Activated T-cell treated with anti-CD3 and anti-CD28 coated beads, Interleukin-2, amount 50 U/mL, for 24 hours (primary cell): Measurements from ENCODE around the gene SLC7A1.

Experiments used
- DNase-seq: peaks from one replicate; pipeline ENCODE4 v3.0.0-alpha.2; 2020
- H3K27ac Mint-ChIP-seq: 2 replicates; pipeline ENCODE4 v1.8.0; 2020; ENCODE audit warnings: mild to moderate bottlenecking, mixed read lengths
- H3K27me3 Mint-ChIP-seq: 2 replicates; pipeline ENCODE4 v1.8.0; 2020; ENCODE audit warnings: mixed read lengths
- H3K36me3 Mint-ChIP-seq: 2 replicates; pipeline ENCODE4 v1.8.0; 2020; ENCODE audit warnings: low read depth, mixed read lengths
- H3K4me1 Mint-ChIP-seq: 2 replicates; pipeline ENCODE4 v1.8.0; 2020; ENCODE audit warnings: low read depth, mixed read lengths
- H3K4me3 Mint-ChIP-seq: 2 replicates; pipeline ENCODE4 v1.8.0; 2020; ENCODE audit warnings: mild to moderate bottlenecking, moderate library complexity, mixed read lengths
- H3K9me3 Mint-ChIP-seq: 2 replicates; pipeline ENCODE4 v1.8.0; 2020; ENCODE audit warnings: mixed read lengths

SLC7A1 gene

DNA sequence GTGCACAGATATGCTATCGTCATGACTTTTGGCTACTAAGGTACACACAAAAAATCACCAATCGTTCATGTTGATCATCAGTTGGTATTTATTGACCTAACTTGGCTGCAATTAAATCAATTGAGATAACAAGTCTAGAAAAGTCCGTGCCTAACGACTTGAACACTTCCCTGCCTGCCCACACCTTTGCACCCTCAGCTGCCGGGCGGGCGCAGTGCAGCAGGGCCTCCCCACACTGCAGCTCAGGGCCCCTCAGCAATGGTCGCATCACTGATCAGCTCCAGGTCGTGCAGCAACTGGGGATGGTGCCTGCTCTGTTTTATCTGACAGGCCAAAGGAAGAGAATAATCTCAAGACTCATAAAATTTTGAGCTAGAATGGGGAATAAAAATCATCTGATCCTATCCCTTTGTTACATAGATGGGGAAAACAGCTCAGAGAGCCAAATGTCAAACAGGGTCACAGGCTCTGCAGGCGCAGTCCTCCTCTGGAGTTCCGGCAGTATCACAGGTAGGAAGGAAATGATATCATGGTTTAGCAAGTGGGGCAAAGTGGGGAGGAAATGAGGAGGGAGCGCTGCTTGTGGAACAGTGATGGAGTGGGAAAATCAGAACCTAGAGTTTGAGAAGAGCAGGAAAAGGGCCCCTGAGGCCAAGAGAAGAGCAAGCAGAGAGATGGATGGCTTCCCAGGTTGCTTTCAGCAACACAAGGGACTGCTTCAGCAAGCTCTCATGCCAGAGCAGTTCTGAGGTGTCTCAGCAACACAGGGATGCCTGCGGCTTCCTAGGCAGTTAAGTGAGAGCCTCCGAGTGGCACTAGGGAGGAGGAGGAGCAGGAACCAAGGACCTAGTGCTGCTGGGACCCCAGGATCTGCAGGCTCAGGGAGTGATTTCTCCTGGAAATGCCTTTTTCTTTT, 57.5 kb downstream of the SLC7A1 start:
- H3K9me3 Mint-ChIP-seq, result no peaks in the 10 kb centered on the region
- H3K27me3 Mint-ChIP-seq, result no peaks in the 10 kb centered on the region
- no peak for DNase-seq
- no peak overlapping the region for H3K4me3 Mint-ChIP-seq
- H3K27ac Mint-ChIP-seq, result peak overlapping the region; percentile 69
- H3K36me3 Mint-ChIP-seq, result peaks cover 95% of the 10 kb centered on the region
- peaks cover 42% of the 10 kb centered on the region for H3K4me1 Mint-ChIP-seq

DNA sequence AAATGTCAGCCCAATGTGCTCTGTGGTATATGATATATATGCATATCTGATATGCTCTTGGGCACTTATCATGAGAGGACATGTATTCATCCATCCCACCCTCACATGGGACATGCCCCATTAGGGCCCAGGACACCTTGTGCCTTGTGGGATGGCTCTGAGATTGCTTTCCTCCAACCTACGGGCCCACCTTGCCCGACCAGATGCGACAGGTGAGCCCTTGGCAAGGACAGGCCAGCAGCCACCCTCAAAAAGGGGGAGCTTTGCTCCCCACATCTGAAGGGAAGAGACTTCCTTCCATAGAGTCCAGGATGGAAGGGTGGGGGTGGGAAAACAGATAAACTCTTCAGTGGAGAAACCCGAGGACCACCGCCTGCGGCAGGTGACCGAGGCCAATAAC, 58.6 kb downstream of the SLC7A1 start:
- H3K27ac Mint-ChIP-seq, result no peak overlapping the region
- no peaks in the 10 kb centered on the region for H3K9me3 Mint-ChIP-seq
- no peak for DNase-seq
- H3K27me3 Mint-ChIP-seq, result no peaks in the 10 kb centered on the region
- H3K4me3 Mint-ChIP-seq, result no peak overlapping the region
- peaks cover 96% of the 10 kb centered on the region for H3K36me3 Mint-ChIP-seq
- H3K4me1 Mint-ChIP-seq, result peaks cover 30% of the 10 kb centered on the region

DNA sequence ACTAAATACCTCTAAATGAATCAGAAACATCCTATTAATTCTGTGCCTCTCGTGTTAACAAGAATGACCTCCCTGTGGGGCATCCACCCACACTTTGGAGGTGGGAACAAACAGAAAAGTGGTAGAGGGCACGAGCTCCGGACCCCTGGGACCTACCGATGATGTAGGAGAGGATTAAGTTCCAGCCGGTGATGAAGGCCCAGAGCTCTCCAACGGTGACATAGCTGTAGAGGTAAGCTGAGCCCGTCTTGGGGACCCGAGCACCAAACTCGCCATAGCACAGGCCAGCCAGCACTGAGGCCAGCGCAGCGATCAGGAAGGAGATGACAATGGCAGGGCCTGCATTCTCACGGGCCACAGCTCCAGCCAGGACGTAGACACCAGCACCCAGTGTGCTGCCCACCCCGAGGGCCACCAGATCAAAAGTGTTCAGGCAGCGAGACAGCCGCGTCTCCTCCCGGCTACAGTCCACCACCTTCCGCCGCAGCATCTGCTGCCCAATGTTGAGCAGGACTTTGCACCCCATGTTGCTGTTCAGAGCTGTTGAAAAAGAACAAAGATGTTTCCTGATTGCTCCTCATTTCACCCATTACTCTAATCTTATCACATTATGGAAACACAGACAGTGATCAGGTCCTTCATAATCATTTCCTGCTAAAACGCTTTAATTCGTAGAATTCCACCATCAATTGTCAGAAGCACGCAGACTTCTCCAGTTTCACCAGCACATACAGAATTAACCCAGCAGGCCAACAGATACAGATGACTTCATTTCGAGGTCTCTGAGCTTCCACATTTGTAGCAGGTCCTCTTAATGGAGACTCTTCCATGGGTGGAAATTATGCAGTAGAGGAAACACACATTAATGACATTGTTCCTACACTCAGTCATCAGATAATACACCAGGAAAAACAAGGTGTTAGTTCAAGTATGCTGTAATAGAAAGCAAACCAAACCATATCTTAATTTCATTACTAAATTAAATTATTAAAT, 59.5 kb downstream of the SLC7A1 start:
- Mint-ChIP-seq H3K36me3 (peaks cover 96% of the 10 kb centered on the region), H3K4me1 (peaks cover 23% of the 10 kb centered on the region), H3K9me3 (no peaks in the 10 kb centered on the region), H3K27ac (peak overlapping the region; percentile 26), H3K27me3 (no peaks in the 10 kb centered on the region), H3K4me3 (no peak overlapping the region)
- no peak for DNase-seq

GRCh38 chr13:29534083-29534482, 61.4 kb downstream of the SLC7A1 start:
- peak; percentile 3 for DNase-seq
- no peaks in the 10 kb centered on the region for H3K27me3 Mint-ChIP-seq
- peaks cover 96% of the 10 kb centered on the region for H3K36me3 Mint-ChIP-seq
- no peaks in the 10 kb centered on the region for H3K9me3 Mint-ChIP-seq
- peaks cover 10% of the 10 kb centered on the region for H3K4me1 Mint-ChIP-seq
- no peak overlapping the region for H3K27ac Mint-ChIP-seq
- no peak overlapping the region for H3K4me3 Mint-ChIP-seq

DNA sequence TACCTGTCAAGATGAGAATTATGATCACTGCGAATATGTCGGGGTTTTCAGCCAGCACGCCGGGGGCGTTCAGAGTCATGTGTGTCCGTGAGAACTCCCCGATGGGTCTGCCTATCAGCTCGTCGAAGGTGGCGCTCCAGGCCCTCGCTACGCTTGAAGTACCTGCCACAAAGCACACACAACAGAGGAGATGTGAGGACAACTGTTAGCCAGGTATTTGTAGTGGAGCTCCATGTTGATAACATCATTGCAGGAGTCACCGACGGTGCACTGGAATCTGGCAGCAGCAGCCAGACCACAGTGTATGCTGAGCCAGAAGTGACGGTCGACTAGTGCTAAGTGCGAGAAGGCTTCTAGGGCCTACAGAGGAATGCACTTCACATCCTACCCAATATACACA, 62.7 kb downstream of the SLC7A1 start:
- H3K36me3 Mint-ChIP-seq, result peaks cover 96% of the 10 kb centered on the region
- H3K4me3 Mint-ChIP-seq, result no peak overlapping the region
- H3K4me1 Mint-ChIP-seq, result peaks cover 2% of the 10 kb centered on the region
- no peaks in the 10 kb centered on the region for H3K27me3 Mint-ChIP-seq
- H3K27ac Mint-ChIP-seq, result no peak overlapping the region
- H3K9me3 Mint-ChIP-seq, result no peaks in the 10 kb centered on the region
- no peak for DNase-seq

- no peak overlapping the region for H3K4me3 Mint-ChIP-seq
- H3K27ac Mint-ChIP-seq, result no peak overlapping the region
- peaks cover 96% of the 10 kb centered on the region for H3K36me3 Mint-ChIP-seq
- no peaks in the 10 kb centered on the region for H3K27me3 Mint-ChIP-seq
- no peak for DNase-seq
- H3K4me1 Mint-ChIP-seq, result no peaks in the 10 kb centered on the region
- H3K9me3 Mint-ChIP-seq, result no peaks in the 10 kb centered on the region
These were observed 63.4 kb downstream of the SLC7A1 start for GRCh38 chr13:29532116-29532515.

GRCh38 chr13:29530901-29531300, 64.6 kb downstream of the SLC7A1 start:
- Mint-ChIP-seq H3K9me3 (no peaks in the 10 kb centered on the region), H3K36me3 (peaks cover 96% of the 10 kb centered on the region), H3K4me1 (no peaks in the 10 kb centered on the region), H3K27ac (peak overlapping the region; percentile 69), H3K27me3 (no peaks in the 10 kb centered on the region), H3K4me3 (no peak overlapping the region)
- no peak for DNase-seq

DNA sequence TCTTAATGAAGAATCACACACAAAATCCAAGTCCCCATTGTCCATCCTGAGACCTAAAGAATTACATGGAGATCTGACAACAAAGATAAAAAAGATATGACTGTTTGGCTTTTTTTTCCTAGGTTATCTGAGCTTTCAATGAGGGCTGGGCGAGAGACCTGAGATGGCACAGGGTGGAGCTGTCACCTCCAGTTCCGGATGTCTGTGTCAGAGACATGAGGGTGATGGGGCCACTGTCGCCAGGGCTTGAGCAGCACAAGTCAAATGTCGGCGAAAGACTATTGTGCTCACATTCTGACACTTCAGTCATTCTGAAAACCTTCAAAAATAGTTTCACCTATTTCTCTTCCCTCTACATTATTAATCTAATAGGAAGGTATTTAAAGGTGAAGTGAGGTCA, 65.7 kb downstream of the SLC7A1 start:
- Mint-ChIP-seq H3K27ac (peak overlapping the region; percentile 34), H3K36me3 (peaks cover 96% of the 10 kb centered on the region), H3K4me3 (no peak overlapping the region), H3K9me3 (no peaks in the 10 kb centered on the region), H3K4me1 (no peaks in the 10 kb centered on the region), H3K27me3 (no peaks in the 10 kb centered on the region)
- DNase-seq, result no peak

DNA sequence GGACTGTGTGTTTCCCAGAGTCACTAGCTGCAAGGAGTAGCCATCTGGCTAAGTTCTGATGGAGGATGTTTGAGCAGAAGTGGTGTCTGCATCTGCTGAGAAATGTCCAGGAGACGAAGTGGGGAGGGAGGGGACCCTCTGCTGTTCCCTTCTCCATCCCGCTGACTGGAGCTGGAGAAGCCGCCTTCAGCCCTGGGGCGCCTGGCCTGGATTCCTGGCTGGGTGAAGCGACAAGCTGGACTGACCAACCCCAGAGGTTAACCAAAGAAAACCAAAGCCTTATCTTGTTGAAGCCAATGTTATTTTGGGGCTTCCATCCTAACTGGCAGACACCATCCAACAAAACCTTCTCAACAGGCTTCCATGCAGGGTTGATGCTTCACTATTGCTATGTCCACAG, 67.6 kb downstream of the SLC7A1 start:
- DNase-seq, result no peak
- H3K9me3 Mint-ChIP-seq, result no peaks in the 10 kb centered on the region
- H3K27ac Mint-ChIP-seq, result no peak overlapping the region
- peaks cover 96% of the 10 kb centered on the region for H3K36me3 Mint-ChIP-seq
- no peaks in the 10 kb centered on the region for H3K27me3 Mint-ChIP-seq
- no peak overlapping the region for H3K4me3 Mint-ChIP-seq
- no peaks in the 10 kb centered on the region for H3K4me1 Mint-ChIP-seq

DNA sequence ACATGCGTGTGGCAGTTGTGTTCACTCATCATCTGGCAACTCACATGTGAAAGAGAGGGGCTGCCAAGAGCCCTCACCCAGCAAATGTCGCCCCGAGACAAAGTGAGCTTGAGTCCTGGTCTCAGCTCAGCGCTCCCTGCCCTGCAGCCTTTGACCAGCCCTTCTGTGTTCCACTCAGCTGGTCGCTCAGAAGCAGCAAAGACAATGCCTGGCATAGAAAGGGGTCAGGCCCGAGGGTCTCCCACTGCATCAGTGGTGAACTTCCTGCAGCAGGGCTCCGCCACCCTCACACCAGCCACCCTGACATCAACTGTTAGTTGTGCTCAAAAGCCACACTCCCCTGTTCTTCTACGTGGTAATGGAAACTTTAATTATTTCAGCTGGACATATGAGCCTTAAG, 68.0 kb downstream of the SLC7A1 start:
- Mint-ChIP-seq H3K4me1 (no peaks in the 10 kb centered on the region), H3K27ac (no peak overlapping the region), H3K27me3 (no peaks in the 10 kb centered on the region), H3K9me3 (no peaks in the 10 kb centered on the region), H3K4me3 (no peak overlapping the region), H3K36me3 (peaks cover 96% of the 10 kb centered on the region)
- DNase-seq, result no peak

- DNase-seq, result no peak
- no peaks in the 10 kb centered on the region for H3K4me1 Mint-ChIP-seq
- H3K36me3 Mint-ChIP-seq, result peaks cover 96% of the 10 kb centered on the region
- no peaks in the 10 kb centered on the region for H3K27me3 Mint-ChIP-seq
- H3K27ac Mint-ChIP-seq, result no peak overlapping the region
- H3K4me3 Mint-ChIP-seq, result no peak overlapping the region
- H3K9me3 Mint-ChIP-seq, result no peaks in the 10 kb centered on the region
These were observed 68.7 kb downstream of the SLC7A1 start for GRCh38 chr13:29526741-29527140.

- DNase-seq, result no peak
- H3K4me3 Mint-ChIP-seq, result no peak overlapping the region
- no peaks in the 10 kb centered on the region for H3K27me3 Mint-ChIP-seq
- no peaks in the 10 kb centered on the region for H3K9me3 Mint-ChIP-seq
- peaks cover 97% of the 10 kb centered on the region for H3K36me3 Mint-ChIP-seq
- no peak overlapping the region for H3K27ac Mint-ChIP-seq
- H3K4me1 Mint-ChIP-seq, result no peaks in the 10 kb centered on the region
These were observed 69.7 kb downstream of the SLC7A1 start for GRCh38 chr13:29525757-29526156.

- Mint-ChIP-seq H3K36me3 (peaks cover 97% of the 10 kb centered on the region), H3K4me3 (no peak overlapping the region), H3K27me3 (no peaks in the 10 kb centered on the region), H3K4me1 (no peaks in the 10 kb centered on the region), H3K27ac (no peak overlapping the region), H3K9me3 (no peaks in the 10 kb centered on the region)
- no peak for DNase-seq
These were observed 70.8 kb downstream of the SLC7A1 start for GRCh38 chr13:29524641-29525040.

DNA sequence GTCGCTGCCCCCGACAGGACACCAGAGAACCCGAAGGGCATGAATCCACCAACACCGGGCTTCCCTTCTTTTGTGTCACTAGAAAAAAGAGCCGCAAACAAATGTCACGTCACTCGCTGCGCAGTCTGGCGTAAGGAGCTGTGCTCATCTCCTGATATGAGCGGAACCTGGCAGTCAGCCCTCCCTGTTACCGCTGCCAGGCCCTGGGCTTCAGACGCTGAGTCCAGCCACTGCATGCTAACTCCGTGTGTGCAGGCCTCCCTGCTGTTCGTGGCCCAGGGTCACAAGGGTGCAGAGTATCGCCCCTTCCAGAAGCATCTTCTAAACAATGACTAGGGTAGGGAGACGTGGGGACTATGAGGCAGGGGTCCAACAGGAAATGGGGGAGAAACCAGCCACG, 71.3 kb downstream of the SLC7A1 start:
- Mint-ChIP-seq H3K4me1 (no peaks in the 10 kb centered on the region), H3K36me3 (peaks cover 97% of the 10 kb centered on the region), H3K27me3 (no peaks in the 10 kb centered on the region), H3K4me3 (no peak overlapping the region), H3K9me3 (no peaks in the 10 kb centered on the region), H3K27ac (no peak overlapping the region)
- DNase-seq, result no peak
